GM12878 (cell line): Measurements from ENCODE around the gene PDCD11. TPM values are rescaled to one million over a fixed set of nuclear protein-coding genes. Genes with fewer than 3 reads are reported as not detected.

Experiments used
- ATAC-seq: fragments of 200-7000 bp; cut with Tn5 transposase; 3 replicates; pipeline ENCODE4 v1.9.1; 2020; ENCODE audit warnings: mild to moderate bottlenecking, moderate library complexity
- BruUV-seq: library from RNA; stranded (reverse); fragments of 400-500 nt; replicated peaks from 2 replicates; lab custom pipeline; 2021; lab: Mats Ljungman, UMichigan
- CTCF ChIA-PET: fragments of 300-600 bp; sonication (Branson Sonifier 250); formaldehyde crosslinking; extraction: SDS; loops from one replicate; lab custom pipeline; 2021; ENCODE audit warnings: inconsistent platforms; lab: Yijun Ruan, JAX
- POLR2A ChIA-PET: fragments of 350-600 bp; formaldehyde crosslinking; extraction: SDS; loops from one replicate; lab custom pipeline; 2021; ENCODE audit warnings: inconsistent platforms; lab: Charles Lee
- RAD21 ChIA-PET: fragments of 300-600 bp; sonication (Branson Sonifier 250); formaldehyde crosslinking; loops from one replicate; lab custom pipeline; 2023; ENCODE audit warnings: antibody characterized with exemption; ENCODE audit not compliant: unreplicated experiment; lab: Charles Lee
- SMC1A ChIA-PET: fragments of 300-600 bp; sonication (Branson Sonifier 250); formaldehyde crosslinking; loops from one replicate; lab custom pipeline; 2023; ENCODE audit not compliant: unreplicated experiment, uncharacterized antibody; lab: Charles Lee
- DNase-seq: peaks from one replicate; pipeline ENCODE4 v3.0.0-alpha.2; 2011; ENCODE audit warnings: low read depth, low spot score
- FAIRE-seq: peaks from 3 replicates; lab custom pipeline; 2011; peaks lifted over from hg19 to GRCh38; lab: Jason Lieb, UNC
- H2AFZ ChIP-seq: 2 replicates; pipeline ENCODE4 v1.6.0; 2011; ENCODE audit warnings: low read depth, low read length, control low read depth; ENCODE audit not compliant: control insufficient read depth
- H3K27ac ChIP-seq: 2 replicates; pipeline ENCODE4 v1.5.1; 2011; ENCODE audit warnings: control low read depth; ENCODE audit not compliant: control insufficient read depth, insufficient read depth
- H3K27me3 ChIP-seq, 2 experiments: replicated peaks in 1 of 2; 2 replicates each; pipeline versions ENCODE4 v1.6.0 to v1.6.1; 2011; ENCODE audit warnings: low read length in 1 of 2; ENCODE audit not compliant: control insufficient read depth in 2 of 2, insufficient read depth in 2 of 2
- H3K36me3 ChIP-seq, 2 experiments: 2 replicates each; pipeline ENCODE4 v1.5.1; 2011; ENCODE audit warnings: low read length in 1 of 2; ENCODE audit not compliant: control insufficient read depth in 2 of 2, insufficient read depth in 2 of 2
- H3K4me1 ChIP-seq: 2 replicates; pipeline ENCODE4 v1.6.1; 2011; ENCODE audit warnings: mild to moderate bottlenecking, low read length, moderate library complexity, mixed read lengths; ENCODE audit not compliant: control insufficient read depth, insufficient read depth
- H3K4me2 ChIP-seq: 2 replicates; pipeline ENCODE4 v1.6.0; 2011; ENCODE audit warnings: control low read depth; ENCODE audit not compliant: control insufficient read depth, insufficient read depth
- H3K4me3 ChIP-seq: fragments of 200-600 bp; sonication (generic); 2 replicates; pipeline ENCODE4 v1.5.1; 2016
- H3K79me2 ChIP-seq: 2 replicates; pipeline ENCODE4 v1.6.0; 2011; ENCODE audit warnings: low read length; ENCODE audit not compliant: control insufficient read depth, insufficient read depth
- H3K9ac ChIP-seq: 2 replicates; pipeline ENCODE4 v1.8.0; 2011; ENCODE audit warnings: low read length, control low read depth, mixed read lengths; ENCODE audit not compliant: control insufficient read depth, insufficient read depth
- H3K9me3 ChIP-seq: replicated peaks from 3 replicates; pipeline ENCODE4 v1.5.1; 2011; ENCODE audit warnings: mild to moderate bottlenecking, low read length; ENCODE audit not compliant: control insufficient read depth, insufficient read depth
- H4K20me1 ChIP-seq: 2 replicates; pipeline ENCODE4 v1.6.0; 2011; ENCODE audit not compliant: control insufficient read depth, insufficient read depth
- ASH2L ChIP-seq: fragments of 300-600, 200-600 bp; sonication (generic); IDR thresholded peaks from 2 replicates; pipeline ENCODE4 v1.6.1; 2017; ENCODE audit warnings: low read depth, mild to moderate bottlenecking, borderline replicate concordance
- CREM ChIP-seq: IDR thresholded peaks from 2 replicates; pipeline ENCODE4 v1.6.1; 2014; ENCODE audit warnings: antibody characterized with exemption, low read depth
- IKZF1 ChIP-seq: fragments of 450-650 bp; conservative IDR thresholded peaks from 2 replicates; pipeline ENCODE4 v1.6.1; 2017; ENCODE audit warnings: antibody characterized with exemption, mild to moderate bottlenecking
- KDM1A ChIP-seq: fragments of 200-600 bp; sonication (generic); IDR thresholded peaks from 2 replicates; pipeline ENCODE4 v1.6.1; 2016; ENCODE audit warnings: borderline replicate concordance
- NBN ChIP-seq: fragments of 450-650 bp; IDR thresholded peaks from 2 replicates; pipeline ENCODE4 v1.6.1; 2016
- NFYB ChIP-seq: IDR thresholded peaks from 2 replicates; pipeline ENCODE4 v1.6.1; 2011; ENCODE audit warnings: low read depth, mild to moderate bottlenecking, low read length, improper control_type of control experiment, moderate library complexity; ENCODE audit not compliant: insufficient read depth
- NRF1 ChIP-seq: conservative IDR thresholded peaks from 2 replicates; pipeline ENCODE4 v1.6.1; 2011; ENCODE audit warnings: mild to moderate bottlenecking, low read depth, low read length, improper control_type of control experiment
- PML ChIP-seq: IDR thresholded peaks from 2 replicates; pipeline ENCODE4 v1.6.1; 2012; ENCODE audit warnings: low read length, inconsistent platforms
- RCOR1 ChIP-seq: conservative IDR thresholded peaks from 2 replicates; pipeline ENCODE4 v1.6.1; 2012; ENCODE audit warnings: low read depth, low read length, improper control_type of control experiment
- SREBF2 ChIP-seq: IDR thresholded peaks from 2 replicates; pipeline ENCODE4 v1.6.1; 2012; ENCODE audit warnings: mild to moderate bottlenecking, low read length
- SUZ12 ChIP-seq: fragments of 200-600 bp; sonication (generic); IDR thresholded peaks from one replicate; pipeline ENCODE4 v1.6.1; 2018; ENCODE audit warnings: antibody characterized with exemption, mild to moderate bottlenecking; ENCODE audit not compliant: unreplicated experiment
- TCF3 ChIP-seq: IDR thresholded peaks from 2 replicates; pipeline ENCODE4 v1.6.1; 2012; ENCODE audit warnings: low read depth, mild to moderate bottlenecking, low read length, borderline replicate concordance; ENCODE audit not compliant: insufficient read depth
- YBX1 ChIP-seq: fragments of 450-650 bp; IDR thresholded peaks from 2 replicates; pipeline ENCODE4 v1.6.1; 2016; ENCODE audit warnings: antibody characterized with exemption
- ZNF622 ChIP-seq: fragments of 450-650 bp; IDR thresholded peaks from 2 replicates; pipeline ENCODE4 v1.6.1; 2017; ENCODE audit warnings: mild to moderate bottlenecking, inconsistent platforms
- WGBS: methylation state at CpG from one replicate; pipeline ENCODE4 v1.1.6; 2016; ENCODE audit warnings: low lambda C conversion rate; ENCODE audit not compliant: insufficient replicate concordance, insufficient coverage; ENCODE audit errors: missing lambda C conversion rate; 5-methylcytosine and 5-hydroxymethylcytosine counted together
- in situ Hi-C: fragments of 300-500 bp; cut with MboI; formaldehyde crosslinking; loops from 9 replicates; pipeline ENCODE4 v1.14.3; 2018; ENCODE audit warnings: mixed read lengths
- intact Hi-C: fragments of 100-400 bp; cut with micrococcal nuclease; formaldehyde crosslinking; loops from one replicate; pipeline ENCODE4 v1.14.2; 2022; ENCODE audit not compliant: unreplicated experiment
- polyA plus RNA-seq, 11 experiments: library from polyadenylated mRNA; depleted of rRNA in 4 of 11; unstranded in 6 of 11; stranded (reverse) in 5 of 11; fragments of >200 nt; fragmentation: Nextera tagmentation in 4 of 11; fragmentation: Illumina TruSeq in 1 of 11; extraction: Ambion mirVana in 4 of 11; extraction: Trizol in 1 of 11; gene quantifications; 1 replicate in 1 of 11; 2 replicates in 10 of 11; pipeline versions ENCODE4 v1.2.1 to v1.2.3, GENCODE V29; 2011 to 2016; ENCODE audit warnings: inconsistent platforms in 2 of 11, missing spikeins in 2 of 11, low read depth in 1 of 11
- total RNA-seq, 4 experiments: library from RNA; depleted of rRNA in 3 of 4; stranded (reverse); fragments of >200 nt in 3 of 4; fragmentation: Illumina TruSeq in 1 of 4; extraction: Trizol in 1 of 4; gene quantifications; 2 replicates each; pipeline versions ENCODE4 v1.2.1 to v1.2.3, GENCODE V29; 2013 to 2021
- TF ChIP-seq, protein P1 (sequence below): IDR thresholded peaks from 2 replicates; pipeline ENCODE4 v1.6.1; 2011; ENCODE audit warnings: low read depth, low read length, improper control_type of control experiment, borderline replicate concordance
- TF ChIP-seq, protein P2 (sequence below): IDR thresholded peaks from 2 replicates; pipeline ENCODE4 v1.6.1; 2011; ENCODE audit warnings: borderline replicate concordance, low read depth, mild to moderate bottlenecking, moderate library complexity, low read length; ENCODE audit not compliant: insufficient read depth, poor library complexity, severe bottlenecking
- TF ChIP-seq, protein P3 (sequence below): IDR thresholded peaks from 2 replicates; pipeline ENCODE4 v1.6.1; 2012; ENCODE audit warnings: low read depth, low read length, improper control_type of control experiment
- TF ChIP-seq, protein P4 (sequence below): fragments of 450-650 bp; formaldehyde crosslinking; IDR thresholded peaks from 2 replicates; pipeline ENCODE4 v1.4.0; 2020; ENCODE audit warnings: mild to moderate bottlenecking, moderate library complexity

The PDCD11 gene
- total and polyA plus RNA-seq, 10 of the 15 experiments (the other 5 are each of a cell fraction or from before 2014, with no cell fraction given) = 13.9 to 69.7 (median 44.8) TPM

DNA sequence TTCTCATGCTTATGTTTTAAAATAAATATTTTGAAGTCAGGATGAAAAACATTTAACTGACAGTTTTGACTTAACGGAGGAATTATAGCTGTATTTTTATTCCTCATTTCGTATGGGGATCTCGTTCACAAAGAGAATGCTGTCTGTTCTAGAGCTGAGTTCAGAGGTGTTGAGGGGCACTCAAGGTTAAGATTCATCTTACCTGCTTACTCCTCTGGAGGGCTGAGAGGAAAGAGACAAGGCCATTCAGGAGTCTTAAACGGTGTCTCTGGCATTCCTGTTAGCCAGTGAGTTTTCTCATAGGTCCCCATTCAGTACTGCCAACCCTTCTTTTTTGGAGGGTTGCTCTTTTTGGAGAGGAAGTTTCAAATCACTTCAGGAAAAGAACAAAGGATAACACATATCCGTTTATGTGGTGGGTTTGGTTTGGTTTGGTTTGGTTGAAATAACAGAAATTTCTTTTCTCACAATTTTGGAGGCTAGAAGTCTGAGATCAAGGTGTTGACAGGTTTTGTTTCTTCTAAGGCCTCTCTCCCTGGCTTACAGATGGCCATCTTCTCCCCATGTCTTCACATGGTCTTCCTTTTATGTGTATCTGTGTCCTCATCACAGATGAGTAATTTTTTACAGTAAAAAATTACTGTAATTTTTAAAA lies 32.7 kb downstream of the PDCD11 start:
- no TSS peak for BruUV-seq
- no peaks in the 10 kb centered on the region for H3K27me3 ChIP-seq
- no peaks in the 10 kb centered on the region for H3K4me1 ChIP-seq
- peaks cover 17 to 53% of the 10 kb centered on the region in 2 experiments for H3K36me3 ChIP-seq
- ChIA-PET SMC1A (no interaction called here), POLR2A (no interaction called here), RAD21 (interaction anchor here (1.0 kb wide), 1 partner anchor 54 kb away, joined by 3 read pairs; no protein-coding TSS in a partner anchor), CTCF (no interaction called here)
- no peak overlapping the region for H3K27ac ChIP-seq
- H4K20me1 ChIP-seq = no peaks in the 10 kb centered on the region
- intact Hi-C loops (no loop called here), in situ Hi-C loops (no loop called here)
- H2AFZ ChIP-seq = no peak overlapping the region
- H3K4me2 ChIP-seq = no peak overlapping the region
- WGBS = 79% methylated on average over 5 of the region's 5 CpGs
- ATAC-seq (no peak), DNase-seq (no peak), FAIRE-seq (no peak)
- H3K79me2 ChIP-seq = no peaks in the 10 kb centered on the region
- no peak overlapping the region for H3K4me3 ChIP-seq
- no peak overlapping the region for H3K9ac ChIP-seq
- no peaks in the 10 kb centered on the region for H3K9me3 ChIP-seq
- TF ChIP-seq NRF1 (no peak), SUZ12 (no peak), IKZF1 (no peak), NBN (no peak), CREM (no peak), RCOR1 (no peak), ZNF622 (no peak), PML (no peak), YBX1 (no peak), NFYB (no peak), SREBF2 (no peak), ASH2L (no peak), KDM1A (no peak), TCF3 (no peak)
- TF ChIP-seq, protein P1, sequence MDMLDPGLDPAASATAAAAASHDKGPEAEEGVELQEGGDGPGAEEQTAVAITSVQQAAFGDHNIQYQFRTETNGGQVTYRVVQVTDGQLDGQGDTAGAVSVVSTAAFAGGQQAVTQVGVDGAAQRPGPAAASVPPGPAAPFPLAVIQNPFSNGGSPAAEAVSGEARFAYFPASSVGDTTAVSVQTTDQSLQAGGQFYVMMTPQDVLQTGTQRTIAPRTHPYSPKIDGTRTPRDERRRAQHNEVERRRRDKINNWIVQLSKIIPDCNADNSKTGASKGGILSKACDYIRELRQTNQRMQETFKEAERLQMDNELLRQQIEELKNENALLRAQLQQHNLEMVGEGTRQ = no peak
- TF ChIP-seq, protein P2, sequence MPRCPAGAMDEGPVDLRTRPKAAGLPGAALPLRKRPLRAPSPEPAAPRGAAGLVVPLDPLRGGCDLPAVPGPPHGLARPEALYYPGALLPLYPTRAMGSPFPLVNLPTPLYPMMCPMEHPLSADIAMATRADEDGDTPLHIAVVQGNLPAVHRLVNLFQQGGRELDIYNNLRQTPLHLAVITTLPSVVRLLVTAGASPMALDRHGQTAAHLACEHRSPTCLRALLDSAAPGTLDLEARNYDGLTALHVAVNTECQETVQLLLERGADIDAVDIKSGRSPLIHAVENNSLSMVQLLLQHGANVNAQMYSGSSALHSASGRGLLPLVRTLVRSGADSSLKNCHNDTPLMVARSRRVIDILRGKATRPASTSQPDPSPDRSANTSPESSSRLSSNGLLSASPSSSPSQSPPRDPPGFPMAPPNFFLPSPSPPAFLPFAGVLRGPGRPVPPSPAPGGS = no peak
- TF ChIP-seq, protein P3, sequence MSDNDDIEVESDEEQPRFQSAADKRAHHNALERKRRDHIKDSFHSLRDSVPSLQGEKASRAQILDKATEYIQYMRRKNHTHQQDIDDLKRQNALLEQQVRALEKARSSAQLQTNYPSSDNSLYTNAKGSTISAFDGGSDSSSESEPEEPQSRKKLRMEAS = no peak
- TF ChIP-seq, protein P4, sequence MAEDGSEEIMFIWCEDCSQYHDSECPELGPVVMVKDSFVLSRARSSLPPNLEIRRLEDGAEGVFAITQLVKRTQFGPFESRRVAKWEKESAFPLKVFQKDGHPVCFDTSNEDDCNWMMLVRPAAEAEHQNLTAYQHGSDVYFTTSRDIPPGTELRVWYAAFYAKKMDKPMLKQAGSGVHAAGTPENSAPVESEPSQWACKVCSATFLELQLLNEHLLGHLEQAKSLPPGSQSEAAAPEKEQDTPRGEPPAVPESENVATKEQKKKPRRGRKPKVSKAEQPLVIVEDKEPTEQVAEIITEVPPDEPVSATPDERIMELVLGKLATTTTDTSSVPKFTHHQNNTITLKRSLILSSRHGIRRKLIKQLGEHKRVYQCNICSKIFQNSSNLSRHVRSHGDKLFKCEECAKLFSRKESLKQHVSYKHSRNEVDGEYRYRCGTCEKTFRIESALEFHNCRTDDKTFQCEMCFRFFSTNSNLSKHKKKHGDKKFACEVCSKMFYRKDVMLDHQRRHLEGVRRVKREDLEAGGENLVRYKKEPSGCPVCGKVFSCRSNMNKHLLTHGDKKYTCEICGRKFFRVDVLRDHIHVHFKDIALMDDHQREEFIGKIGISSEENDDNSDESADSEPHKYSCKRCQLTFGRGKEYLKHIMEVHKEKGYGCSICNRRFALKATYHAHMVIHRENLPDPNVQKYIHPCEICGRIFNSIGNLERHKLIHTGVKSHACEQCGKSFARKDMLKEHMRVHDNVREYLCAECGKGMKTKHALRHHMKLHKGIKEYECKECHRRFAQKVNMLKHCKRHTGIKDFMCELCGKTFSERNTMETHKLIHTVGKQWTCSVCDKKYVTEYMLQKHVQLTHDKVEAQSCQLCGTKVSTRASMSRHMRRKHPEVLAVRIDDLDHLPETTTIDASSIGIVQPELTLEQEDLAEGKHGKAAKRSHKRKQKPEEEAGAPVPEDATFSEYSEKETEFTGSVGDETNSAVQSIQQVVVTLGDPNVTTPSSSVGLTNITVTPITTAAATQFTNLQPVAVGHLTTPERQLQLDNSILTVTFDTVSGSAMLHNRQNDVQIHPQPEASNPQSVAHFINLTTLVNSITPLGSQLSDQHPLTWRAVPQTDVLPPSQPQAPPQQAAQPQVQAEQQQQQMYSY = no peak
